Neural cell (in vitro differentiated cells): Measurements from ENCODE around the gene GOLGA8K.
"Not testable (repeated sequence)": the region's sequence is repeated elsewhere in the genome, so short reads cannot be mapped to it uniquely, and the experiment has no call there.

ENCODE experiments used
- CTCF ChIP-seq: fragments of 450-650 bp; IDR thresholded peaks from 2 replicates; pipeline ENCODE4 v1.5.1; 2014; ENCODE audit warnings: antibody characterized with exemption, mild to moderate bottlenecking, moderate library complexity; ENCODE audit not compliant: poor library complexity, severe bottlenecking
- EP300 ChIP-seq: fragments of 450-650 bp; conservative IDR thresholded peaks from 2 replicates; pipeline ENCODE4 v1.6.1; 2014; ENCODE audit warnings: antibody characterized with exemption, mild to moderate bottlenecking, moderate library complexity; ENCODE audit not compliant: poor library complexity, severe bottlenecking
- EZH2 ChIP-seq: fragments of 200-600, 300-800 bp; shearing (Covaris generic), sonication (generic); IDR thresholded peaks from 2 replicates; pipeline ENCODE4 v1.6.1; 2014; ENCODE audit warnings: antibody characterized with exemption, low read length, borderline replicate concordance, mild to moderate bottlenecking; ENCODE audit not compliant: insufficient read depth, poor library complexity, severe bottlenecking
- MXI1 ChIP-seq: fragments of 450-650 bp; conservative IDR thresholded peaks from 2 replicates; pipeline ENCODE4 v1.6.1; 2014; ENCODE audit warnings: antibody characterized with exemption, mild to moderate bottlenecking; ENCODE audit not compliant: poor library complexity, severe bottlenecking
- POLR2AphosphoS5 ChIP-seq: IDR thresholded peaks from 2 replicates; pipeline ENCODE4 v1.6.1; 2012
- RAD21 ChIP-seq: fragments of 450-650 bp; conservative IDR thresholded peaks from 2 replicates; pipeline ENCODE4 v1.6.1; 2014; ENCODE audit warnings: antibody characterized with exemption, mild to moderate bottlenecking, moderate library complexity
- REST ChIP-seq: IDR thresholded peaks from 2 replicates; pipeline ENCODE4 v1.6.1; 2012; ENCODE audit warnings: borderline replicate concordance
- SMC3 ChIP-seq: fragments of 450-650 bp; conservative IDR thresholded peaks from 2 replicates; pipeline ENCODE4 v1.6.1; 2014; ENCODE audit warnings: antibody characterized with exemption, mild to moderate bottlenecking, moderate library complexity; ENCODE audit not compliant: poor library complexity
- TAF1 ChIP-seq: IDR thresholded peaks from 2 replicates; pipeline ENCODE4 v1.6.1; 2012; ENCODE audit warnings: low read depth

GRCh38 chr15:32370064-32370463 lies 33.0 kb downstream of the GOLGA8K start:
- TF ChIP-seq REST, CTCF, POLR2AphosphoS5, EP300, EZH2, SMC3, TAF1, MXI1, RAD21: not testable (repeated sequence)
